HCT116 (cell line): Measurements from ENCODE around the gene CRLF1.

Source experiments
- CTCF ChIP-seq, 3 experiments: fragments of 200-600 bp in 1 of 3; sonication (generic) in 1 of 3; IDR thresholded peaks in 2 of 3; conservative IDR thresholded peaks in 1 of 3; 2 replicates each; pipeline ENCODE4 v1.5.1; 2012 to 2017; ENCODE audit warnings: low read depth in 2 of 3, low read length in 2 of 3, antibody characterized with exemption in 1 of 3, borderline replicate concordance in 1 of 3, control low read depth in 1 of 3, mild to moderate bottlenecking in 1 of 3, mixed read lengths in 1 of 3, mixed run types in 1 of 3, moderate library complexity in 1 of 3; ENCODE audit not compliant: insufficient read depth in 1 of 3
- ELF1 ChIP-seq: IDR thresholded peaks from 2 replicates; pipeline ENCODE4 v1.6.1; 2012; ENCODE audit warnings: low read depth, borderline replicate concordance
- EZH2 ChIP-seq: fragments of 200-600 bp; sonication (generic); IDR thresholded peaks from 2 replicates; pipeline ENCODE4 v1.6.1; 2017; ENCODE audit warnings: antibody characterized with exemption, mixed run types
- JUND ChIP-seq: IDR thresholded peaks from 2 replicates; pipeline ENCODE4 v1.6.1; 2012
- POLR2A ChIP-seq: IDR thresholded peaks from 2 replicates; pipeline ENCODE4 v1.7.0; 2011; ENCODE audit warnings: borderline replicate concordance; ENCODE audit not compliant: insufficient read depth, insufficient read length; ENCODE audit errors: extremely low read depth
- POLR2AphosphoS5 ChIP-seq: IDR thresholded peaks from 2 replicates; pipeline ENCODE4 v1.6.1; 2011; ENCODE audit warnings: mild to moderate bottlenecking, low read depth, low read length, moderate library complexity

DNA sequence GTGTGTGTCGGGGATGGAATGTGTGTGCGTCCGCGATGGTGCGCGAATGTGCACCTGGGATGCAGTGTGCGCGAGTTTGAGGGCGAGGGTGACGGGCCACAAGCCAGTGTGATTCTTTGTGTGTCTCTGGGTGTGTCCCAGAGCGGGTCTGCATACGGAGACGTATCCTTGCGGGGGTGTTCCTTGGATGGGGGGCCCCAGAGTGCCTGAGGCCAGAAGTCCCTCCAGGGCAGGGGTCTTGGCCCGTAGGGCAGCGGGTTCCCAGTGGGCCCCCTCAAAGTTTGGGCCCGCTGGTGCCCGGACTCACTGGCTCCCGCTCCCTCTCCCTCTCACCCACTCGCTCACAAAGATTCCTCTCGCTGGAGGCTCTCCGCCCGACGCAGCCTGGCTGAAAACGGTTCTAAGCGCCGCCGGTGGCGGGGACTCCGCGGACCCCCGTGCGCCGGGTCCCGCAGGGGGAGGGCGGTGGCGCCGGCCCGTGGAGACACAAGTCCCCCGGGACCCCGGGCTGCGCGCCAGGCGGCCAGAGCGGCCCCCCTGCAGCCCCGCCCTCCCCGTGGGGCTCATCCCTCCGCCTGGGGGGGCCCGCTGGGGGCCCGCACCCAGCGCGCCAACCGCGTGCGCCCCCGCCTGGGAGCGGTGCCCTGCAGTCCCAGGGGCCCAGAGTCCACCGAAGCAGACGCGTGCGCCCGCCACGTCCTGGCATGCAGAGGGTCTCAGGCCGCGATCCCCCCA lies 886 bp downstream of the CRLF1 start:
- TF ChIP-seq EZH2 (no peak), POLR2A (no peak), POLR2AphosphoS5 (no peak), ELF1 (no peak), CTCF (IDR thresholded peaks at IDR 0.05 in 2 of 3, conservative IDR thresholded peaks at IDR 0.05 in 1 of 3; ENCODE audit: borderline replicate concordance in 1 of 3, insufficient read depth in 1 of 3, low read depth in 2 of 3, low read length in 2 of 3) (no peak), JUND (no peak)
